ENCODE measurements around the gene NUDC. TPM values are rescaled to one million over a fixed set of nuclear protein-coding genes. Genes with fewer than 3 reads are reported as not detected.
A peak's percentile ranks its signal among the peaks of the same experiment; 100 is the strongest.
"Not testable (repeated sequence)": the region's sequence is repeated elsewhere in the genome, so short reads cannot be mapped to it uniquely, and the experiment has no call there.

Gene NUDC
- total and polyA plus RNA-seq, 8 donors = 25.6 to 54.1 (median 33.5) TPM

GRCh38 chr1:26942656-26943055 lies 21.1 kb downstream of the NUDC start:
- intact Hi-C loops (cut with DNase I) = no loop called here
- WGBS, 2 donors = 95 to 96% methylated on average over 12 of the region's 12 CpGs

GRCh38 chr1:26945138-26945537 lies 23.6 kb downstream of the NUDC start:
- no peaks in the 10 kb centered on the region for H3K4me1 ChIP-seq
- ATAC-seq = peak in 1 of 4 donors; percentile 4
- intact Hi-C loops (cut with DNase I) = no loop called here
- no peak overlapping the region for H3K27ac ChIP-seq
- no peak for FAIRE-seq
- H3K36me3 ChIP-seq = peaks cover 8 to 29% (median 23%) of the 10 kb centered on the region in 3 donors
- H3K4me3 ChIP-seq = no peak overlapping the region
- no peaks in the 10 kb centered on the region for H3K9me3 ChIP-seq
- no peak for DNase-seq
- WGBS, 2 donors = 20 to 24% methylated on average over 2 of the region's 2 CpGs
- no peaks in the 10 kb centered on the region for H3K27me3 ChIP-seq
- no peak for TF ChIP-seq CTCF (IDR thresholded peaks at IDR 0.05)

More at GRCh38 chr1:26942656-26943055, 21.1 kb downstream of the NUDC start:
- peaks cover 8 to 29% (median 19%) of the 10 kb centered on the region in 3 donors for H3K36me3 ChIP-seq
- FAIRE-seq = no peak
- H3K4me3 ChIP-seq = no peak overlapping the region
- no peak for ATAC-seq
- DNase-seq = no peak
- H3K4me1 ChIP-seq = peaks cover 0 to 8% (median 6%) of the 10 kb centered on the region in 3 donors
- H3K27me3 ChIP-seq = no peaks in the 10 kb centered on the region
- H3K27ac ChIP-seq = no peak overlapping the region
- H3K9me3 ChIP-seq = no peaks in the 10 kb centered on the region
- TF ChIP-seq CTCF (IDR thresholded peaks at IDR 0.05) = no peak

GRCh38 chr1:26945728-26946127 lies 24.2 kb downstream of the NUDC start:
- Histone ChIP-seq H3K27ac (peak overlapping the region in 2 of 4 donors; percentile 11 to 45), H3K4me1 (no peaks in the 10 kb centered on the region), H3K36me3 (peaks cover 8 to 31% (median 25%) of the 10 kb centered on the region in 3 donors), H3K9me3 (no peaks in the 10 kb centered on the region), H3K4me3 (no peak overlapping the region), H3K27me3 (no peaks in the 10 kb centered on the region)
- TF ChIP-seq CTCF (IDR thresholded peaks at IDR 0.05) = no peak
- intact Hi-C loops (cut with DNase I) = no loop called here
- ATAC-seq (peak; percentile 40 to 76 (median 49)), FAIRE-seq (no peak), DNase-seq (peak in 3 of 6 donors; percentile 37 to 44 (median 39))
- 43 to 49% methylated on average over 8 of the region's 8 CpGs for WGBS, 2 donors

GRCh38 chr1:26946270-26946669 lies 24.7 kb downstream of the NUDC start:
- no peaks in the 10 kb centered on the region for H3K4me1 ChIP-seq
- no peaks in the 10 kb centered on the region for H3K27me3 ChIP-seq
- peak overlapping the region in 2 of 4 donors; percentile 11 to 45 for H3K27ac ChIP-seq
- ATAC-seq (peak in 3 of 4 donors; percentile 17 to 49 (median 25)), DNase-seq (no peak), FAIRE-seq (no peak)
- intact Hi-C loops (cut with DNase I) = no loop called here
- H3K4me3 ChIP-seq = no peak overlapping the region
- 39 to 43% methylated on average over 4 of the region's 4 CpGs for WGBS, 2 donors
- no peak for TF ChIP-seq CTCF (IDR thresholded peaks at IDR 0.05)
- H3K36me3 ChIP-seq = peaks cover 8 to 36% (median 25%) of the 10 kb centered on the region in 3 donors
- H3K9me3 ChIP-seq = no peaks in the 10 kb centered on the region

GRCh38 chr1:26948725-26949057 lies 27.1 kb downstream of the NUDC start:
- whole genome bisulfite sequencing, 2 donors = 90 to 92% methylated on average over 15 to 16 of the region's 16 CpGs
- intact Hi-C loops (cut with DNase I) = not testable (repeated sequence)

More at GRCh38 chr1:26948725-26949057, 27.1 kb downstream of the NUDC start:
- H3K4me1 ChIP-seq, H3K27ac ChIP-seq, H3K27me3 ChIP-seq, H3K4me3 ChIP-seq, H3K9me3 ChIP-seq, ATAC-seq, FAIRE-seq: not testable (repeated sequence)
- peak in 1 of 6 donors; percentile 12 for DNase-seq
- peaks cover 2 to 19% (median 6%) of the 10 kb centered on the region in 3 donors for H3K36me3 ChIP-seq
